Ovary (tissue), 3 donors: ENCODE measurements around the gene OR10G3.

Experiments
- POLR2A ChIP-seq: fragments of 450-650 bp; IDR thresholded peaks from one replicate; pipeline ENCODE4 v1.6.1; 2017; ENCODE audit warnings: antibody characterized with exemption, mild to moderate bottlenecking, moderate library complexity
- TF ChIP-seq, protein P1 (sequence below), 3 donors: fragments of 450-650 bp in 2 of 3; fragments of 200-600 bp in 1 of 3; IDR thresholded peaks; one replicate each; pipeline versions ENCODE4 v1.5.1 to v1.8.0; 2016 to 2022; ENCODE audit warnings: antibody characterized with exemption in 3 of 3, mild to moderate bottlenecking in 1 of 3
- donor health status: DM: no; HTN: no; CAD: no.

DNA sequence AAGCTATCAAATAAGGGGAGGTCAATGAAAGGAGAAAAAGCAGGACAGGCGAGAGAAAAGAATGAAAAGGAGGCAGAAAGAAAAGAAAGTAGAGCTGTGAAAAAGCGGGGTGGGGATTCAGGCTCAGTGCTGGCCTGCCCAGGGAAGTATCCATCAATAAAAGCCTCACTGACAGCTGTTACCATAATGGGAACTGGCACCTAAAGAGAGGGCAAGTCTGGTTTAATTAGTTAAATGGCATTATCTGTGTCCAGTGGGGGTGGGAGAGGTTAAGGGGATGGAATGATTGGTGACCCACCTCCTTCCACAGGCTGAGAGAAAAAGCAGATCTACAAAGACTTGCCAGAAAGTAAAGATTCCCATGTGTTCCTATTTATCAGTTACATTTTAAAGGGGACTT, 61.2 kb downstream of the OR10G3 start:
- no peak for TF ChIP-seq POLR2A
- TF ChIP-seq, protein P1, sequence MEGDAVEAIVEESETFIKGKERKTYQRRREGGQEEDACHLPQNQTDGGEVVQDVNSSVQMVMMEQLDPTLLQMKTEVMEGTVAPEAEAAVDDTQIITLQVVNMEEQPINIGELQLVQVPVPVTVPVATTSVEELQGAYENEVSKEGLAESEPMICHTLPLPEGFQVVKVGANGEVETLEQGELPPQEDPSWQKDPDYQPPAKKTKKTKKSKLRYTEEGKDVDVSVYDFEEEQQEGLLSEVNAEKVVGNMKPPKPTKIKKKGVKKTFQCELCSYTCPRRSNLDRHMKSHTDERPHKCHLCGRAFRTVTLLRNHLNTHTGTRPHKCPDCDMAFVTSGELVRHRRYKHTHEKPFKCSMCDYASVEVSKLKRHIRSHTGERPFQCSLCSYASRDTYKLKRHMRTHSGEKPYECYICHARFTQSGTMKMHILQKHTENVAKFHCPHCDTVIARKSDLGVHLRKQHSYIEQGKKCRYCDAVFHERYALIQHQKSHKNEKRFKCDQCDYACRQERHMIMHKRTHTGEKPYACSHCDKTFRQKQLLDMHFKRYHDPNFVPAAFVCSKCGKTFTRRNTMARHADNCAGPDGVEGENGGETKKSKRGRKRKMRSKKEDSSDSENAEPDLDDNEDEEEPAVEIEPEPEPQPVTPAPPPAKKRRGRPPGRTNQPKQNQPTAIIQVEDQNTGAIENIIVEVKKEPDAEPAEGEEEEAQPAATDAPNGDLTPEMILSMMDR (IDR thresholded peaks at IDR 0.05): no peak
